ENCODE measurements around the gene KRT38. TPM values are rescaled to one million over a fixed set of nuclear protein-coding genes. Genes with fewer than 3 reads are reported as not detected.

The KRT38 gene
- total RNA-seq, 1 donor from 2014 or later, result not detected

GRCh38 chr17:41483991-41484826 is 43.4 kb upstream of the KRT38 start:
- no peaks in the 10 kb centered on the region for H3K27me3 ChIP-seq (ENCODE audit: low read depth)
- no peak overlapping the region for H3K27ac ChIP-seq
- H3K9me3 ChIP-seq, result no peaks in the 10 kb centered on the region
- H3K36me3 ChIP-seq, result no peaks in the 10 kb centered on the region
- H3K4me3 ChIP-seq, result no peak overlapping the region
- intact Hi-C loops (cut with DNase I), result no loop called here
- ATAC-seq, result no peak
- no peak for TF ChIP-seq CTCF (IDR thresholded peaks at IDR 0.05)
- DNase-seq, result no peak
- H3K4me1 ChIP-seq, result no peaks in the 10 kb centered on the region

- Histone ChIP-seq H3K27ac (no peak overlapping the region), H3K9me3 (no peaks in the 10 kb centered on the region), H3K36me3 (no peaks in the 10 kb centered on the region), H3K4me3 (no peak overlapping the region), H3K27me3 (ENCODE audit: low read depth) (no peaks in the 10 kb centered on the region), H3K4me1 (no peaks in the 10 kb centered on the region)
- DNase-seq, result no peak
- no peak for ATAC-seq
- no peak for TF ChIP-seq CTCF (IDR thresholded peaks at IDR 0.05)
- intact Hi-C loops (cut with DNase I), result no loop called here
Observed at GRCh38 chr17:41483531-41483930, 42.7 kb upstream of the KRT38 start.

GRCh38 chr17:41481036-41481435 is 40.3 kb upstream of the KRT38 start, which contains the start of gene KRT35:
Gene KRT35, minus strand, starts transcription at chr17:41481151. Its CDS starts 54 bp downstream, at chr17:41481097.
- DNase-seq, result no peak

GRCh38 chr17:41480581-41480980 is 39.8 kb upstream of the KRT38 start:
- ATAC-seq (no peak), DNase-seq (no peak)
- H3K4me1 ChIP-seq, result no peaks in the 10 kb centered on the region
- H3K9me3 ChIP-seq, result no peaks in the 10 kb centered on the region
- H3K27me3 ChIP-seq (ENCODE audit: low read depth), result no peaks in the 10 kb centered on the region
- no peak overlapping the region for H3K27ac ChIP-seq
- no peak overlapping the region for H3K4me3 ChIP-seq
- intact Hi-C loops (cut with DNase I), result no loop called here
- H3K36me3 ChIP-seq, result no peaks in the 10 kb centered on the region
- no peak for TF ChIP-seq CTCF (IDR thresholded peaks at IDR 0.05)

More at GRCh38 chr17:41481036-41481435, 40.3 kb upstream of the KRT38 start, which contains the start of gene KRT35:
- intact Hi-C loops (cut with DNase I), result no loop called here
- no peak for ATAC-seq
- Histone ChIP-seq H3K9me3 (no peaks in the 10 kb centered on the region), H3K27ac (no peak within 1 kb of the TSS), H3K27me3 (ENCODE audit: low read depth) (no peaks in the 10 kb centered on the region), H3K36me3 (no peaks in the 10 kb centered on the region), H3K4me1 (no peaks in the 10 kb centered on the region), H3K4me3 (no peak within 1 kb of the TSS)
- TF ChIP-seq CTCF (IDR thresholded peaks at IDR 0.05), result no peak

- intact Hi-C loops (cut with DNase I), result no loop called here
- ATAC-seq, result no peak
Observed at GRCh38 chr17:41480136-41480535, 39.4 kb upstream of the KRT38 start.

More at GRCh38 chr17:41480136-41480535, 39.4 kb upstream of the KRT38 start:
- Histone ChIP-seq H3K4me1 (no peaks in the 10 kb centered on the region), H3K9me3 (no peaks in the 10 kb centered on the region), H3K36me3 (no peaks in the 10 kb centered on the region), H3K27ac (no peak overlapping the region), H3K27me3 (ENCODE audit: low read depth) (no peaks in the 10 kb centered on the region), H3K4me3 (no peak overlapping the region)
- no peak for TF ChIP-seq CTCF (IDR thresholded peaks at IDR 0.05)
- no peak for DNase-seq
